ENCODE data around the gene MYL12A. TPM values are rescaled to one million over a fixed set of nuclear protein-coding genes. Genes with fewer than 3 reads are reported as not detected.

Gene MYL12A
- total and polyA plus RNA-seq, 2 of the 13 experiments (the other 11 are each of a cell fraction or from before 2014, with no cell fraction given), result 261 to 277 TPM

GRCh38 chr18:3217948-3218647 lies 29.5 kb upstream of the MYL12A start (continued):
- TF ChIP-seq SRSF9 (IDR thresholded peaks at IDR 0.05; ENCODE audit: borderline replicate concordance, insufficient read depth, low read depth, low read length, poor library complexity, severe bottlenecking), result no peak
- no peak for TF ChIP-seq ZNF781 (CRISPR knock-in tag; IDR thresholded peaks at IDR 0.05; ENCODE audit: borderline replicate concordance, not compliant biosample characterization)
- no peak for TF ChIP-seq HCFC1 (IDR thresholded peaks at IDR 0.05; ENCODE audit: low read depth, low read length)
- no peak for TF ChIP-seq ZSCAN5A (CRISPR knock-in tag; IDR thresholded peaks at IDR 0.05; ENCODE audit: borderline replicate concordance)
- TF ChIP-seq DNMT3B (CRISPR knock-in tag; conservative IDR thresholded peaks at IDR 0.05), result no peak; the same call in 1 of the 2 replicates
- TF ChIP-seq DDIT3 (CRISPR knock-in tag; IDR thresholded peaks at IDR 0.05), result no peak
- no peak; the same call in 1 of the 2 replicates for TF ChIP-seq ZNF331 (CRISPR knock-in tag; IDR thresholded peaks at IDR 0.05)
- TF ChIP-seq ELF1 (CRISPR knock-in tag; IDR thresholded peaks at IDR 0.05), result no peak
- TF ChIP-seq RFX3 (CRISPR knock-in tag; IDR thresholded peaks at IDR 0.05), result 0 out of 2 replicates have a peak, but pooled peaks have one; percentile 14
- no peak for TF ChIP-seq ZBTB10 (CRISPR knock-in tag; IDR thresholded peaks at IDR 0.05; ENCODE audit: borderline replicate concordance)
- no peak for TF ChIP-seq ZNF605 (CRISPR knock-in tag; IDR thresholded peaks at IDR 0.05)
- peak; percentile 34; the same call in 1 of the 2 replicates for TF ChIP-seq ZSCAN9 (CRISPR knock-in tag; IDR thresholded peaks at IDR 0.05; ENCODE audit: borderline replicate concordance)
- TF ChIP-seq AHDC1 (CRISPR knock-in tag; IDR thresholded peaks at IDR 0.05; ENCODE audit: borderline replicate concordance), result no peak; the same call in 1 of the 2 replicates
- no peak for TF ChIP-seq EZH2 (conservative IDR thresholded peaks at IDR 0.05; ENCODE audit: low read depth, low read length)
- peak; percentile 83 for TF ChIP-seq BCL6 (CRISPR knock-in tag; IDR thresholded peaks at IDR 0.05)
- no peak for TF ChIP-seq ZFP41 (CRISPR knock-in tag; IDR thresholded peaks at IDR 0.05; ENCODE audit: borderline replicate concordance)
- peak; percentile 83 for TF ChIP-seq NCOR1 (IDR thresholded peaks at IDR 0.05; ENCODE audit: borderline replicate concordance, low read length)
- no peak for TF ChIP-seq NCOA1 (CRISPR knock-in tag; IDR thresholded peaks at IDR 0.05)
- TF ChIP-seq FOXO1 (CRISPR knock-in tag; IDR thresholded peaks at IDR 0.05), result peak; percentile 54; the same call in 1 of the 2 replicates
